Chondrocyte (in vitro differentiated cells): Measurements from ENCODE around the gene RGS7. TPM values are rescaled to one million over a fixed set of nuclear protein-coding genes. Genes with fewer than 3 reads are reported as not detected.

Experiments used
- DNase-seq: peaks from one replicate; pipeline ENCODE4 v3.0.0; 2021; ENCODE audit warnings: mixed read lengths, low spot score
- H3K27ac Mint-ChIP-seq: one replicate; pipeline ENCODE4 v1.8.0; 2021; ENCODE audit warnings: mild to moderate bottlenecking, moderate library complexity, mixed read lengths; ENCODE audit not compliant: unreplicated experiment
- H3K27me3 Mint-ChIP-seq: 2 replicates; pipeline ENCODE4 v1.8.0; 2021; ENCODE audit warnings: low read depth, mixed read lengths
- H3K36me3 Mint-ChIP-seq: 2 replicates; pipeline ENCODE4 v1.8.0; 2021; ENCODE audit warnings: low read depth, mixed read lengths
- H3K4me1 Mint-ChIP-seq: 2 replicates; pipeline ENCODE4 v1.8.0; 2021; ENCODE audit warnings: low read depth, mild to moderate bottlenecking, mixed read lengths
- H3K4me3 Mint-ChIP-seq: one replicate; pipeline ENCODE4 v1.8.0; 2021; ENCODE audit warnings: mild to moderate bottlenecking, moderate library complexity, mixed read lengths; ENCODE audit not compliant: unreplicated experiment
- H3K9me3 Mint-ChIP-seq: 2 replicates; pipeline ENCODE4 v1.8.0; 2021; ENCODE audit warnings: low read depth, mixed read lengths
- total RNA-seq: library from RNA; stranded (reverse); gene quantifications from 3 replicates; pipeline ENCODE4 v1.2.1, GENCODE V29; 2021
- TF ChIP-seq, protein P1 (sequence below): fragments of 200-600 bp; sonication (generic); IDR thresholded peaks from 2 replicates; pipeline ENCODE4 v1.5.0; 2021; ENCODE audit warnings: antibody characterized with exemption, mild to moderate bottlenecking, moderate library complexity

RGS7 gene
- total RNA-seq, 1 donor from 2014 or later = 3.9 TPM

GRCh38 chr1:241208910-241209379, 148.1 kb downstream of the RGS7 start:
- H3K27me3 Mint-ChIP-seq = no peaks in the 10 kb centered on the region
- H3K4me1 Mint-ChIP-seq = no peaks in the 10 kb centered on the region
- no peaks in the 10 kb centered on the region for H3K36me3 Mint-ChIP-seq
- no peak overlapping the region for H3K4me3 Mint-ChIP-seq
- TF ChIP-seq, protein P1, sequence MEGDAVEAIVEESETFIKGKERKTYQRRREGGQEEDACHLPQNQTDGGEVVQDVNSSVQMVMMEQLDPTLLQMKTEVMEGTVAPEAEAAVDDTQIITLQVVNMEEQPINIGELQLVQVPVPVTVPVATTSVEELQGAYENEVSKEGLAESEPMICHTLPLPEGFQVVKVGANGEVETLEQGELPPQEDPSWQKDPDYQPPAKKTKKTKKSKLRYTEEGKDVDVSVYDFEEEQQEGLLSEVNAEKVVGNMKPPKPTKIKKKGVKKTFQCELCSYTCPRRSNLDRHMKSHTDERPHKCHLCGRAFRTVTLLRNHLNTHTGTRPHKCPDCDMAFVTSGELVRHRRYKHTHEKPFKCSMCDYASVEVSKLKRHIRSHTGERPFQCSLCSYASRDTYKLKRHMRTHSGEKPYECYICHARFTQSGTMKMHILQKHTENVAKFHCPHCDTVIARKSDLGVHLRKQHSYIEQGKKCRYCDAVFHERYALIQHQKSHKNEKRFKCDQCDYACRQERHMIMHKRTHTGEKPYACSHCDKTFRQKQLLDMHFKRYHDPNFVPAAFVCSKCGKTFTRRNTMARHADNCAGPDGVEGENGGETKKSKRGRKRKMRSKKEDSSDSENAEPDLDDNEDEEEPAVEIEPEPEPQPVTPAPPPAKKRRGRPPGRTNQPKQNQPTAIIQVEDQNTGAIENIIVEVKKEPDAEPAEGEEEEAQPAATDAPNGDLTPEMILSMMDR = no peak
- DNase-seq = no peak
- peaks cover 2% of the 10 kb centered on the region for H3K9me3 Mint-ChIP-seq
- no peak overlapping the region for H3K27ac Mint-ChIP-seq

DNA sequence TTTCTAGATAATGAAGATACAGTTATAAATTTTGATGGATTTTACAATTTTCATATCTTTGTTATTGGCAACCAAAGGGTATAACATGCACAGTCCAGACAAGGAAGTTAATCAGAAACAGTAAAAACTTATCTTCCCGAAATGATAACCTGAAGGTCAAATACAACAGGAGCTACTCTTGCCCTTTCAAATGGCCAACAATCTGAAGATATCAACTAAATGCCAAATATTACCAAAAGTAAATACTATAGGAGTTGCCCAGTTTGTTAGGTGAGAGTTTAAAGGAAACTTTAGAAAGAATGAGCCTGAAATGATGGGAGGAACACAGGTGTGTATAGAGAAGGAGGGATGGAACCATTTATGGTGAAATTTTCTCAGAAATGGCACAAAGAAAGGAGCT, 153.2 kb downstream of the RGS7 start:
- TF ChIP-seq, protein P1 = no peak
- Mint-ChIP-seq H3K27me3 (no peaks in the 10 kb centered on the region), H3K9me3 (peaks cover 6% of the 10 kb centered on the region), H3K4me1 (peaks cover 8% of the 10 kb centered on the region), H3K4me3 (no peak overlapping the region), H3K27ac (no peak overlapping the region), H3K36me3 (no peaks in the 10 kb centered on the region)
- DNase-seq = no peak

- H3K27me3 Mint-ChIP-seq = no peaks in the 10 kb centered on the region
- H3K27ac Mint-ChIP-seq = peak overlapping the region; percentile 38
- no peak for DNase-seq
- H3K36me3 Mint-ChIP-seq = no peaks in the 10 kb centered on the region
- H3K9me3 Mint-ChIP-seq = peaks cover 6% of the 10 kb centered on the region
- no peak overlapping the region for H3K4me3 Mint-ChIP-seq
- TF ChIP-seq, protein P1 = no peak
- H3K4me1 Mint-ChIP-seq = peaks cover 8% of the 10 kb centered on the region
These were observed 154.6 kb downstream of the RGS7 start for GRCh38 chr1:241202401-241202800.

DNA sequence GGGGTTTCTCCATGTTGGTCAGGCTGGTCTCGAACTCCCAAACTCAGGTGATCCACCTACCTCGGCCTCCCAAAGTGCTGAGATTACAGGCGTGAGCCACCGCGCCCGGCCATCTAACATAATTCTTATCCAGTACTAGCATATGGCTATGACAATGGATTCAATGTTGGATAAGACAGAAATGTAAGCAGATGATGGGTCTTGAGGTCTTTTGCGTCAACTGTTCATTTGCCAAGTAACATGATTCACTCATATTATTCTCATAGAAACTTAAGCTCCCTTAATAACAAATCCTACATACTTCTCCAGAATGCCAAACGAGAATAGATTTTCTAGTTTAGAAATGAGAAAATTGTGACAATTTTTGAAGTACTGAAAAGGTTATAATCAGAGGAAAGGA, 170.3 kb downstream of the RGS7 start:
- Mint-ChIP-seq H3K27me3 (no peaks in the 10 kb centered on the region), H3K36me3 (no peaks in the 10 kb centered on the region), H3K27ac (no peak overlapping the region), H3K9me3 (no peaks in the 10 kb centered on the region), H3K4me1 (peaks cover 6% of the 10 kb centered on the region), H3K4me3 (no peak overlapping the region)
- TF ChIP-seq, protein P1 = no peak
- DNase-seq = no peak

- H3K36me3 Mint-ChIP-seq = no peaks in the 10 kb centered on the region
- H3K9me3 Mint-ChIP-seq = no peaks in the 10 kb centered on the region
- TF ChIP-seq, protein P1 = no peak
These were observed 175.0 kb downstream of the RGS7 start for GRCh38 chr1:241181971-241182370.

More at GRCh38 chr1:241181971-241182370, 175.0 kb downstream of the RGS7 start:
- Mint-ChIP-seq H3K27ac (no peak overlapping the region), H3K4me3 (no peak overlapping the region), H3K27me3 (no peaks in the 10 kb centered on the region), H3K4me1 (peaks cover 6% of the 10 kb centered on the region)
- no peak for DNase-seq
